ENCODE results near the gene REPS1.
A peak's percentile ranks its signal among the peaks of the same experiment; 100 is the strongest.
"Not testable (repeated sequence)": the region's sequence is repeated elsewhere in the genome, so short reads cannot be mapped to it uniquely, and the experiment has no call there.

The REPS1 gene

GRCh38 chr6:138970159-138970558 is 17.9 kb downstream of the REPS1 start:
- DNase-seq: no peak

DNA sequence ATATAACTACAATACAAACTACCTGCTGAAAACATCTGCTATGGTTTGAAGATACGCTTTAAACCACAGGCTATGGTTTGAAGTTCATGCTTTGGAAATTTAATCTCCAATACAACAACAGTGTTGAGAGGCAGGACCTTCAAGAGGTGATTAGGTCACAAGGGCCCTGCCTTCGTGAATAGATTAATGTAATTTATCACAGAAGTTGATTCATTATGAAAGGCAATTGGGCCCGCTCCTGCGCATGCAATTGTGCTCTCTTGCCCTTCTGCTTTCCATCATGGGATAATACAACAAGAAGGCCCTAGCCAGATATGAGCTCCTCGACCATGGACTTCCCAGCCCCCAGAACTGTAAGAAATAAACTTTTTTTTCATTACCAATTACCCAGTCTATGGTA is 21.2 kb downstream of the REPS1 start:
- no peak for DNase-seq

- no peak for DNase-seq
Observed at GRCh38 chr6:138965971-138966370, 22.1 kb downstream of the REPS1 start.

- DNase-seq: no peak
Observed at GRCh38 chr6:138965291-138965874, 22.7 kb downstream of the REPS1 start.

- DNase-seq: no peak
Observed at GRCh38 chr6:138964012-138964411, 24.0 kb downstream of the REPS1 start.

- DNase-seq: no peak
Observed at GRCh38 chr6:138963531-138963930, 24.5 kb downstream of the REPS1 start.

DNA sequence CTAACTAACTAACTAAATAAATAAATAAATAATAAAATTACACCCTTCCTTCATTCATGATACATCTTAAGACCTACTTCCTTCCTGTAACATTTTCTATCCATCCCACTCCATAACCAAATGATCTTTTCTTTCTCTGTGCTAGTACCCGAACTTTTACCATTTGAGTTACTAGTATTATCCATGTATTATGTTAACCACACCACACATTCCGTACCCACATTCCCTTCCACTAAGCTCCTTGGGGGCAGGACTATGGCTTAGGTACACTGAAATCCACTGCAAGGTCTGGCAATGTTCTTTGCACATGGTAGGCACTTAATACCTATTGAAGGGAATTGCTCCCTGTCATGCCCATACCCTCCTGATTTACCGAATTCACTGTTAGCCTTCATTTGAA is 24.9 kb downstream of the REPS1 start:
- DNase-seq: no peak

- no peak for DNase-seq
Observed at GRCh38 chr6:138959521-138959920, 28.5 kb downstream of the REPS1 start.

- no peak for DNase-seq
Observed at GRCh38 chr6:138958595-138958994, 29.5 kb downstream of the REPS1 start.

- no peak for DNase-seq
Observed at GRCh38 chr6:138957903-138958302, 30.1 kb downstream of the REPS1 start.

DNA sequence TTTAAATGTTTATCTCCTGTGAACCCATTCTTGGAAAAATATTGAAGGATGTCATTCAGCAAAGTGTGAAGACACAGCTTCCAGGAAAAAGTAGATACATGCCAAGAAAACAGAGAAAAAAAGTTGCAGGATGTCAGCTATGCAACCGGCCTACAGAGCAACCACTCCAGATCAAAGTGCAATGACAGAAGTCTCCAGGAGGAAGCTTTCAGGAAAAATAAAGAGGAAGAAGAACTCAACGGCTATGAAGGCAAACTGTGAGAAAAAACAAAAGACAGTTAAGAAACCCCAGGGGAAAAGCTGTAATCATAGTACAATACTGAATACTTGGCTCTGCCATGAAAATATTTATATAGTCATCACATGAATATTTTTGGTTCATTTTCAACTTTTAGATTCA is 30.6 kb downstream of the REPS1 start:
- DNase-seq: no peak

GRCh38 chr6:138956244-138956924 is 31.7 kb downstream of the REPS1 start:
- DNase-seq: no peak

DNA sequence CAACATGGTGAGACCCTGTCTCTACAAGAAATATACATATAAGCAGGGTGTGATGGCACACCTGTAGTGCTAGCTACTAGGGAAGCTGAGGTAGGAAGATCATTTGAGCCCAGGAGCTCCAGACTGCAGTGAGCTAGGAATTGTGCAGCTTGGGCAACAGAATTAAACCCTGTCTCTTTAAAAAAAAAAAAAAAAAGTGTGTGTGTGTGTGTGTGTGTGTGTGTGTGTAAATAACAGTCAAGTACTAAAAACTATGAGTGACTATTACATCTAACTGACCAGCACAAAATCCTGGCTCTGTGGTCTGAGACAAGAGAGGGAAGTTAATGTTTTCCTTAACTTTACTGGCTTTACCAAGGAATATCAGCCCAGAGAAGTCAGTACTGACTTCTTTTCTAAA is 32.8 kb downstream of the REPS1 start:
- no peak for DNase-seq

- peak; percentile 25 for DNase-seq
Observed at GRCh38 chr6:138953451-138953850, 34.6 kb downstream of the REPS1 start.

- no peak for DNase-seq
Observed at GRCh38 chr6:138948546-138949179, 39.4 kb downstream of the REPS1 start.

- no peak for DNase-seq
Observed at GRCh38 chr6:138948004-138948403, 40.0 kb downstream of the REPS1 start.

- DNase-seq: peak; percentile 6
Observed at GRCh38 chr6:138945354-138945753, 42.7 kb downstream of the REPS1 start.

DNA sequence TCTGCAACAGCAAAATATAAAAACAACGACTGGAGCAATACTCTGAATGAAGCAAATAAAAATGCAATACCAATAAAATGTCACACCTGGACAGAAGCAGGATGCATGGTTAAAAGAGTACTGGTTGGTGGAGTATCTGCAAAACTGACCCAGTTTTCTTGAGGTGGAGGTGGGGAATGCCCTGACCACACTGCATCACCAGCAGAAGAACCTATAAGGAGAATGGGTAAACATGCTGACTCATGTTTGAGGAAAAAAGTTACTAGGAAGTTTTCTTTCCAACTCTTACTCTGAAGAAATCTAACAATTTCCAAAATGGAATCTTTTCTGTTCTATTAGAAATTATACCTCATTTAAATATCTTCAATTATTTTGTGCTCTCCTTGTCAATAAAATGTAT is 43.6 kb downstream of the REPS1 start:
- DNase-seq: peak; percentile 57

- DNase-seq: no peak
Observed at GRCh38 chr6:138943089-138943625, 44.9 kb downstream of the REPS1 start.

GRCh38 chr6:138936873-138937272 is 51.2 kb downstream of the REPS1 start:
- not testable (repeated sequence) for DNase-seq

DNA sequence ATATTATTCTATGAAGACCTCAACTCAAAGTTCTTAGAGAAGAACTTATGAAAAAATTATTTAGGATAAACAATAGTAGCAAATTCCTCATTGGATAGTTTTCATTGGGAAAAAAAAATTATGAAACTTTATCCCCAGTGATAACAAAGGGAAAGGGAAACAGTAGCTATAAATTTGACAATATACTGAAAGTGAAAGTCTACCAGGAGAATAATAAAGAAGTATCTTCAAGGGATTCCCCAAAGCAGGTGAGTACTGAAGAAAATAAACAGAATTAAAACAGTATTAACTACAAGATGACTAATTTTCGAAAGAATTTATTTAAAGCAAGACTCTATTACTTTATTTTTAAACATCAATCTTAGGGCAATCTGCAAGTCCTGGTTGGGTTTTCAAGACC is 56.4 kb downstream of the REPS1 start:
- DNase-seq: no peak

- DNase-seq: no peak
Observed at GRCh38 chr6:138926579-138926978, 61.5 kb downstream of the REPS1 start.

GRCh38 chr6:138925806-138926205 is 62.2 kb downstream of the REPS1 start:
- no peak for DNase-seq

GRCh38 chr6:138923561-138923960 is 64.5 kb downstream of the REPS1 start:
- no peak for DNase-seq
